A549 treated with CpdA at 1 μM for 4 hours (cell line): ENCODE results near the gene SLC35F5. TPM values are rescaled to one million over a fixed set of nuclear protein-coding genes. Genes with fewer than 3 reads are reported as not detected.

ENCODE experiments used
- total RNA-seq: library from RNA; stranded (reverse); fragments of 200-300 nt; extraction: Qiagen RNA extraction; gene quantifications from 5 replicates; pipeline ENCODE4 v1.2.3, GENCODE V29; 2022; ENCODE audit warnings: low read depth

Gene SLC35F5
- 41.3 to 51.1 TPM (median 44.7 TPM) in 5 replicates for total RNA-seq

GRCh38 chr2:113756355-113757137 is at the start of gene SLC35F5:
SLC35F5 (minus strand) TSS chr2:113756642; CDS start chr2:113756409, 233 bp downstream.

Other genes starting within 250 kb of the SLC35F5 start
- 6.1 to 10.0 TPM (median 9.1 TPM) in 5 replicates for gene RABL2A, start 129.4 kb downstream of the SLC35F5 start, total RNA-seq
- 216 to 314 TPM (median 236 TPM) in 5 replicates for gene ACTR3, start 133.4 kb upstream of the SLC35F5 start, total RNA-seq